PC-9 (cell line): ENCODE results near the gene ALKBH5.

Source experiments
- EZH2 ChIP-seq: fragments of 200-600 bp; sonication (generic); IDR thresholded peaks from 2 replicates; pipeline ENCODE4 v1.8.0; 2017; ENCODE audit warnings: antibody characterized with exemption, low read depth
- TF ChIP-seq, protein P1 (sequence below): fragments of 200-600 bp; sonication (generic); conservative IDR thresholded peaks from 2 replicates; pipeline ENCODE4 v1.6.1; 2017; ENCODE audit warnings: mixed run types, antibody characterized with exemption, mild to moderate bottlenecking, moderate library complexity

- TF ChIP-seq, protein P1, sequence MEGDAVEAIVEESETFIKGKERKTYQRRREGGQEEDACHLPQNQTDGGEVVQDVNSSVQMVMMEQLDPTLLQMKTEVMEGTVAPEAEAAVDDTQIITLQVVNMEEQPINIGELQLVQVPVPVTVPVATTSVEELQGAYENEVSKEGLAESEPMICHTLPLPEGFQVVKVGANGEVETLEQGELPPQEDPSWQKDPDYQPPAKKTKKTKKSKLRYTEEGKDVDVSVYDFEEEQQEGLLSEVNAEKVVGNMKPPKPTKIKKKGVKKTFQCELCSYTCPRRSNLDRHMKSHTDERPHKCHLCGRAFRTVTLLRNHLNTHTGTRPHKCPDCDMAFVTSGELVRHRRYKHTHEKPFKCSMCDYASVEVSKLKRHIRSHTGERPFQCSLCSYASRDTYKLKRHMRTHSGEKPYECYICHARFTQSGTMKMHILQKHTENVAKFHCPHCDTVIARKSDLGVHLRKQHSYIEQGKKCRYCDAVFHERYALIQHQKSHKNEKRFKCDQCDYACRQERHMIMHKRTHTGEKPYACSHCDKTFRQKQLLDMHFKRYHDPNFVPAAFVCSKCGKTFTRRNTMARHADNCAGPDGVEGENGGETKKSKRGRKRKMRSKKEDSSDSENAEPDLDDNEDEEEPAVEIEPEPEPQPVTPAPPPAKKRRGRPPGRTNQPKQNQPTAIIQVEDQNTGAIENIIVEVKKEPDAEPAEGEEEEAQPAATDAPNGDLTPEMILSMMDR = no peak
- TF ChIP-seq EZH2 = no peak
These were observed 45.6 kb downstream of the ALKBH5 start for GRCh38 chr17:18229254-18229653.
